Ishikawa (cell line): ENCODE data around the gene INO80.
A peak's percentile ranks its signal among the peaks of the same experiment; 100 is the strongest.

Source experiments
- CEBPB ChIP-seq: IDR thresholded peaks from 2 replicates; pipeline ENCODE4 v1.6.1; 2012
- CREB1 ChIP-seq: IDR thresholded peaks from 2 replicates; pipeline ENCODE4 v1.6.1; 2012; ENCODE audit warnings: low read depth
- EGR1 ChIP-seq: IDR thresholded peaks from 2 replicates; pipeline ENCODE4 v1.6.1; 2012
- EP300 ChIP-seq: IDR thresholded peaks from 2 replicates; pipeline ENCODE4 v1.6.1; 2012; ENCODE audit warnings: borderline replicate concordance
- FOXM1 ChIP-seq: IDR thresholded peaks from 2 replicates; pipeline ENCODE4 v1.6.1; 2012; ENCODE audit warnings: low read depth, borderline replicate concordance
- NFIC ChIP-seq: IDR thresholded peaks from 2 replicates; pipeline ENCODE4 v1.6.1; 2012
- RAD21 ChIP-seq: IDR thresholded peaks from 2 replicates; pipeline ENCODE4 v1.6.1; 2012; ENCODE audit warnings: low read depth
- TAF1 ChIP-seq: IDR thresholded peaks from 2 replicates; pipeline ENCODE4 v1.6.1; 2012; ENCODE audit warnings: low read depth, mild to moderate bottlenecking
- TCF12 ChIP-seq: IDR thresholded peaks from 2 replicates; pipeline ENCODE4 v1.6.1; 2012; ENCODE audit warnings: low read depth
- TEAD4 ChIP-seq: IDR thresholded peaks from 2 replicates; pipeline ENCODE4 v1.6.1; 2012
- YY1 ChIP-seq: IDR thresholded peaks from 2 replicates; pipeline ENCODE4 v1.6.1; 2012; ENCODE audit warnings: low read depth
- ZBTB7A ChIP-seq: IDR thresholded peaks from 2 replicates; pipeline ENCODE4 v1.6.1; 2012; ENCODE audit warnings: low read depth
- TF ChIP-seq, protein P1 (sequence below): IDR thresholded peaks from 2 replicates; pipeline ENCODE4 v1.6.1; 2012; ENCODE audit warnings: low read depth, mild to moderate bottlenecking
- TF ChIP-seq, protein P2 (sequence below): IDR thresholded peaks from 2 replicates; pipeline ENCODE4 v1.6.1; 2012
- TF ChIP-seq, protein P3 (sequence below): IDR thresholded peaks from 2 replicates; pipeline ENCODE4 v1.6.1; 2012

INO80 gene

DNA sequence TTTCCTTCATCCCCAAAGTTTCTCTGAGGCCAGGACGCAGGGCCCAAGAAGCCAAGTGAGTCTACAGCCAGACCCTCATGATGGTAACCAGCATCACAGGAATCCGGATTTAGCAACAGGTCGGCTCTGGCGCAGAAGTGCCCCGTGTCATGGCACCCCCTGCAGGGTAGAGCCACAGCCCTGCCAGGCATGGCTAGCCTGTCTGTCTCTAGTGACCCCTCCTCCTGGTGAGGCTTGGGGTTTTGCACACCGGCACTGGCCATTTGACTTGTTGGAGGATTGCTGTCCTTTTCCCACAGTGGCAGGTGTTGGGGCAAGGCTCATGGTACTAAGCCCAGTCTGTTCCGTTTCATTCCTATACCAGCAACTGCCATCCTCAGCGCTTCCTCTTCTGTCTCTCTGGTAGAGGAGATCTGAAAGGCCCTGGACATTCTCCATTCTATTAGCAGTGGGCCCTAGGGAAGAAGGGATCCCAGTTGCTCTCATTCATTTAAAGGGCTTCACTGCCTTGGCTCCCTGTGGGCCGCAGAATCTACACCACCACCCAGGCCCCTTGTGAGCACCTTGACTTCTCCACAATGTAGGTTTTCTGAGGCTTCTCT is 172.2 kb downstream of the INO80 start:
- TF ChIP-seq, protein P1, sequence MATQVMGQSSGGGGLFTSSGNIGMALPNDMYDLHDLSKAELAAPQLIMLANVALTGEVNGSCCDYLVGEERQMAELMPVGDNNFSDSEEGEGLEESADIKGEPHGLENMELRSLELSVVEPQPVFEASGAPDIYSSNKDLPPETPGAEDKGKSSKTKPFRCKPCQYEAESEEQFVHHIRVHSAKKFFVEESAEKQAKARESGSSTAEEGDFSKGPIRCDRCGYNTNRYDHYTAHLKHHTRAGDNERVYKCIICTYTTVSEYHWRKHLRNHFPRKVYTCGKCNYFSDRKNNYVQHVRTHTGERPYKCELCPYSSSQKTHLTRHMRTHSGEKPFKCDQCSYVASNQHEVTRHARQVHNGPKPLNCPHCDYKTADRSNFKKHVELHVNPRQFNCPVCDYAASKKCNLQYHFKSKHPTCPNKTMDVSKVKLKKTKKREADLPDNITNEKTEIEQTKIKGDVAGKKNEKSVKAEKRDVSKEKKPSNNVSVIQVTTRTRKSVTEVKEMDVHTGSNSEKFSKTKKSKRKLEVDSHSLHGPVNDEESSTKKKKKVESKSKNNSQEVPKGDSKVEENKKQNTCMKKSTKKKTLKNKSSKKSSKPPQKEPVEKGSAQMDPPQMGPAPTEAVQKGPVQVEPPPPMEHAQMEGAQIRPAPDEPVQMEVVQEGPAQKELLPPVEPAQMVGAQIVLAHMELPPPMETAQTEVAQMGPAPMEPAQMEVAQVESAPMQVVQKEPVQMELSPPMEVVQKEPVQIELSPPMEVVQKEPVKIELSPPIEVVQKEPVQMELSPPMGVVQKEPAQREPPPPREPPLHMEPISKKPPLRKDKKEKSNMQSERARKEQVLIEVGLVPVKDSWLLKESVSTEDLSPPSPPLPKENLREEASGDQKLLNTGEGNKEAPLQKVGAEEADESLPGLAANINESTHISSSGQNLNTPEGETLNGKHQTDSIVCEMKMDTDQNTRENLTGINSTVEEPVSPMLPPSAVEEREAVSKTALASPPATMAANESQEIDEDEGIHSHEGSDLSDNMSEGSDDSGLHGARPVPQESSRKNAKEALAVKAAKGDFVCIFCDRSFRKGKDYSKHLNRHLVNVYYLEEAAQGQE = no peak
- TF ChIP-seq EGR1 (no peak), EP300 (no peak), FOXM1 (no peak), NFIC (no peak), TCF12 (no peak), CREB1 (no peak), TEAD4 (no peak), YY1 (no peak), TAF1 (no peak)
- TF ChIP-seq, protein P2, sequence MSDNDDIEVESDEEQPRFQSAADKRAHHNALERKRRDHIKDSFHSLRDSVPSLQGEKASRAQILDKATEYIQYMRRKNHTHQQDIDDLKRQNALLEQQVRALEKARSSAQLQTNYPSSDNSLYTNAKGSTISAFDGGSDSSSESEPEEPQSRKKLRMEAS = no peak
- TF ChIP-seq, protein P3, sequence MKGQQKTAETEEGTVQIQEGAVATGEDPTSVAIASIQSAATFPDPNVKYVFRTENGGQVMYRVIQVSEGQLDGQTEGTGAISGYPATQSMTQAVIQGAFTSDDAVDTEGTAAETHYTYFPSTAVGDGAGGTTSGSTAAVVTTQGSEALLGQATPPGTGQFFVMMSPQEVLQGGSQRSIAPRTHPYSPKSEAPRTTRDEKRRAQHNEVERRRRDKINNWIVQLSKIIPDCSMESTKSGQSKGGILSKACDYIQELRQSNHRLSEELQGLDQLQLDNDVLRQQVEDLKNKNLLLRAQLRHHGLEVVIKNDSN = no peak

DNA sequence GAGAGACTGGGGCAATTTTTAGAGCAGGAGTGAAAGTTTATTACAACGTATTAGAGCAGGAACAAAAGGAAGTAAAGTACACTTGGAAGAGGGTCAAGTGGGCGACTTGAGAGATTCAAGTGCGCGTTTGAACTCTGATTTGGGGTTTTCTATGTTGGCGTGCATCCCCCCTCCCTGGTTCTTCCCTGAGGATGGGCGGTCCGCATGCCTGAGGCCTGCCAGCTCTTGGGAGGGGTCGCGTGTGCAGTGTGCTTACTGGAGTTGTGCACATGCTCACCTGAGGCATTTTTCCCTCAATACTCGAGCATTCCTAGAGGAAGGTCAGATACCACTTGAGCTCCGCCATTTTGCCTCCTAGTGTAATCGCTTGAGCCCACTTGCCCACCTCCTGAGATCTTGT is 173.2 kb downstream of the INO80 start:
- TF ChIP-seq, protein P1 = no peak
- TF ChIP-seq TEAD4 = no peak
- no peak for TF ChIP-seq EP300

DNA sequence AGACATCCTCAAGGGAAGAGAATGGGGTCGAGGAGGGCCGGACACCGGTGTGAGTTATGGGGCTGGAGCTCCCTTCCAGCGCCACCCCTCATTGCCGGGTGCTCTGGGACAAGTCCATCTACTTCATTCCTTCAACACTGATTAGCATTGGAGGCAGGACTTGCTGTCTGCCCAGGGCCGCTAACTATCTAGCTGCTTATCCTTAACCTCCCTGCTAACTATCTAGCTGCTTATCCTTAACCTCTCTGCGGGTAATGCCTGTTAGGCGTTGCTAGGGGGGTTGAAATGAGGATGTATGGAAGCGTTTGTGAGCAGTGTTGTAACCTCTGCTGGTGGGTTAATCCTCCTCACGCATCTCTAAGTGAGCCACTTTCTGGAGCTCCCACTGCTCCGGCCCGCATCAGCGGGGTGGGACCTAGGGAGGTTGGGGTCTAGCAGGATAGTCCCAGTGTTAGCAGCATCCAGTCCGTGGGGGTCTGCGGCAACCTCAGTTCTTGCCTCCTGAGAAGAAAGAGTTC is 173.7 kb downstream of the INO80 start:
- no peak for TF ChIP-seq ZBTB7A
- TF ChIP-seq EGR1 = no peak
- TF ChIP-seq TCF12 = no peak
- TF ChIP-seq, protein P1 = no peak
- no peak for TF ChIP-seq CEBPB
- TF ChIP-seq RAD21 = no peak
- no peak for TF ChIP-seq EP300
- TF ChIP-seq TAF1 = no peak
- TF ChIP-seq, protein P2 = no peak
- no peak for TF ChIP-seq CREB1
- TF ChIP-seq TEAD4 = no peak
- no peak for TF ChIP-seq NFIC
- TF ChIP-seq, protein P3 = no peak
- no peak for TF ChIP-seq YY1
- TF ChIP-seq FOXM1 = no peak

DNA sequence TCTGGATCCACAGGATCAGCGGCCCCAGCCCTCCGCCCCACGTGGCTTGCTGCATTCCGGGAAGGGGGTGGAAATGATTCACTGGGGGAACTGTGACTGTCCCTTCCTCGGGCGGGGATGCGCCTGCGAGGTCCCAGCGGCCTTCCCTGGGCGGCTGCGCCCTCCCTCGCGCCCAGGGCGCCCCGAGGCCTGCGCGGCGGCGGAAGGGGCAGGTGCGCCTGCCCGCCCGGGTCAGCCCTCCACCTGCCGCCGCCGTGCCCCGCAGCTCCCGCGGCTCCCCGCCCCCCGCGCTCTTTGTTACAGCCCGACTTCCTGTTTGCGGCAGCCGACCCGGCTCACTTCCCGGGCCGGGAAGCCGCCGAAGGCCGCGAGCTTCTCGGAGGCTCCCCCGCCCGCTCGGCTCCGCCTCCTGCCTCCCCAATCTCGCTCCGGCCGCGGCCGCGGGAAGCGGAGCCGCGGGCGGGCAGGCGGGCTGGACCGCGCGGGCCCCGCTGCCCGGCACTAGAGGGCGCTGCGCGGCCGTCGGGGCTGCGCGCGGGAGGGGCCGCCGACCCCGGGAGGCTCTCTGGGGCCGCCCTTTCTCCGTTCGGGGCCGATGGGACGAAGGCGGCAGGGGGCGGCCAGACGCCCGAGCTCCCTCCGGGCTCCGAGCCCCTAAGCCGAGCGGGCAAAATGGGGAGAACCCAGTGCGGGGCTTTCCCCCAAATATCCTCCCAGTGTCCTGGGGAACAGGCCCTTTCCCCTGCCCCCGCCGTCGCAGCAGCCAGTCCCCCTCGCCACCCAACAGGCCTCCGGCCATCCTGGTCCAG is 174.3 kb downstream of the INO80 start:
- no peak for TF ChIP-seq FOXM1
- TF ChIP-seq CREB1 = no peak
- peak; percentile 57; the same call in 1 of the 2 replicates for TF ChIP-seq TEAD4
- peak; percentile 42 for TF ChIP-seq YY1
- TF ChIP-seq, protein P1 = no peak
- TF ChIP-seq, protein P3 = peak; percentile 52
- no peak for TF ChIP-seq NFIC
- no peak for TF ChIP-seq TAF1
- TF ChIP-seq EGR1 = no peak
- TF ChIP-seq, protein P2 = peak; percentile 72
- TF ChIP-seq CEBPB = no peak
- peak; percentile 48; the same call in 1 of the 2 replicates for TF ChIP-seq RAD21
- TF ChIP-seq ZBTB7A = peak; percentile 59; the same call in 1 of the 2 replicates
- TF ChIP-seq TCF12 = peak; percentile 30; the same call in 1 of the 2 replicates
- TF ChIP-seq EP300 = no peak
